GM18951 (cell line): ENCODE measurements around the gene ANK3.

Experiments
- POLR2A ChIP-seq: IDR thresholded peaks from 4 replicates; pipeline ENCODE4 v1.6.1; 2011; ENCODE audit warnings: mild to moderate bottlenecking; ENCODE audit not compliant: insufficient read length, insufficient read depth; ENCODE audit errors: extremely low read depth
- in situ Hi-C: fragments of 300-500 bp; cut with MboI; formaldehyde crosslinking; loops from one replicate; pipeline ENCODE4 v1.12.0; 2022; ENCODE audit warnings: low sequenced_read_pairs, mixed read lengths, inconsistent platforms; ENCODE audit not compliant: unreplicated experiment

The ANK3 gene

GRCh38 chr10:60025279-60025678 is 364.4 kb downstream of the ANK3 start:
- in situ Hi-C loops: no loop called here
- TF ChIP-seq POLR2A: no peak

- in situ Hi-C loops: no loop called here
- TF ChIP-seq POLR2A: no peak
Observed at GRCh38 chr10:60024506-60024905, 365.2 kb downstream of the ANK3 start.

- in situ Hi-C loops: no loop called here
- no peak for TF ChIP-seq POLR2A
Observed at GRCh38 chr10:60023155-60023877, 366.4 kb downstream of the ANK3 start.

GRCh38 chr10:60021361-60021760 is 368.3 kb downstream of the ANK3 start:
- TF ChIP-seq POLR2A: no peak
- in situ Hi-C loops: no loop called here

- in situ Hi-C loops: no loop called here
- TF ChIP-seq POLR2A: no peak
Observed at GRCh38 chr10:60016794-60017193, 372.9 kb downstream of the ANK3 start.

GRCh38 chr10:60009710-60010383 is 379.8 kb downstream of the ANK3 start:
- TF ChIP-seq POLR2A: no peak
- in situ Hi-C loops: no loop called here

- no peak for TF ChIP-seq POLR2A
- in situ Hi-C loops: no loop called here
Observed at GRCh38 chr10:60009276-60009675, 380.4 kb downstream of the ANK3 start.

GRCh38 chr10:60008816-60009215 is 380.9 kb downstream of the ANK3 start:
- TF ChIP-seq POLR2A: no peak
- in situ Hi-C loops: no loop called here

- no peak for TF ChIP-seq POLR2A
- in situ Hi-C loops: no loop called here
Observed at GRCh38 chr10:60006062-60006461, 383.6 kb downstream of the ANK3 start.

GRCh38 chr10:60003651-60004523 is 385.8 kb downstream of the ANK3 start:
- in situ Hi-C loops: no loop called here
- TF ChIP-seq POLR2A: no peak

- TF ChIP-seq POLR2A: no peak
- in situ Hi-C loops: no loop called here
Observed at GRCh38 chr10:60000747-60001146, 388.9 kb downstream of the ANK3 start.

GRCh38 chr10:59997827-59998525 is 391.7 kb downstream of the ANK3 start:
- in situ Hi-C loops: no loop called here
- TF ChIP-seq POLR2A: no peak

GRCh38 chr10:59995862-59996261 is 393.8 kb downstream of the ANK3 start:
- no peak for TF ChIP-seq POLR2A
- in situ Hi-C loops: no loop called here
